ENCODE measurements around the gene TMEM117. TPM values are rescaled to one million over a fixed set of nuclear protein-coding genes. Genes with fewer than 3 reads are reported as not detected.

Gene TMEM117
- total and polyA plus RNA-seq, 2 donors (not counting 3 experiments of a cell fraction or from before 2014, with no cell fraction given) = 1.2 to 3.8 TPM

- Histone ChIP-seq H3K4me1 (ENCODE audit: control insufficient read depth, extremely low read depth, insufficient read depth, low read length) (no peaks in the 10 kb centered on the region), H3K9me3 (replicated peaks; ENCODE audit: control insufficient read depth, insufficient read depth, low read length) (no peaks in the 10 kb centered on the region), H3K27me3 (ENCODE audit: control insufficient read depth in 2 of 2, insufficient read depth in 2 of 2, low read length in 2 of 2) (no peaks in the 10 kb centered on the region), H3K79me2 (ENCODE audit: control insufficient read depth, insufficient read depth, low read length) (no peaks in the 10 kb centered on the region), H3K36me3 (ENCODE audit: control insufficient read depth in 2 of 2, extremely low read depth in 1 of 2, insufficient read depth in 2 of 2, low read length in 2 of 2) (no peaks in the 10 kb centered on the region), H2AFZ (ENCODE audit: low read depth, low read length) (no peak overlapping the region), H4K20me1 (replicated peaks; ENCODE audit: control insufficient read depth, extremely low read depth, insufficient read depth, low read length) (no peaks in the 10 kb centered on the region), H3K27ac (ENCODE audit: insufficient read depth, low read depth, low read length) (no peak overlapping the region), H3K4me2 (ENCODE audit: insufficient read depth, low read length) (no peak overlapping the region), H3K9me1 (replicated peaks; ENCODE audit: control insufficient read depth, extremely low read depth, insufficient read depth, low read length) (no peaks in the 10 kb centered on the region), H3K4me3 (replicated peaks in 1 of 3; ENCODE audit: insufficient read depth in 1 of 3, low read depth in 1 of 3, low read length in 3 of 3) (no peak overlapping the region), H3K9ac (replicated peaks; ENCODE audit: extremely low read depth, insufficient read depth, low read length) (no peak overlapping the region)
- dilution Hi-C loops (cut with MboI; ENCODE audit: extremely low pct_ligation_motif_present, low sequenced_read_pairs) = no loop called here
- DNase-seq (ENCODE audit: low read depth, low spot score) = no peak
- TF ChIP-seq POLR2AphosphoS5 (IDR thresholded peaks at IDR 0.05; ENCODE audit: insufficient read depth, low read depth, low read length) = no peak
- TF ChIP-seq JUN (IDR thresholded peaks at IDR 0.05; ENCODE audit: borderline replicate concordance, insufficient read depth, insufficient read length, low read depth) = no peak
- TF ChIP-seq CTCF (IDR thresholded peaks at IDR 0.05; ENCODE audit: extremely low read depth in 1 of 2, insufficient read depth in 1 of 2, low read depth in 1 of 2, low read length in 2 of 2) = no peak
- TF ChIP-seq POLR2A (IDR thresholded peaks at IDR 0.05; ENCODE audit: low read depth, low read length) = no peak
- no peak for TF ChIP-seq EZH2 (IDR thresholded peaks at IDR 0.05; ENCODE audit: borderline replicate concordance, low read depth, low read length, severe bottlenecking)
- no peak for TF ChIP-seq GATA2 (IDR thresholded peaks at IDR 0.05; ENCODE audit: insufficient read depth, insufficient read length, low read depth, low read length)
- intact Hi-C loops (cut with micrococcal nuclease) = no loop called here
- ChIA-PET CTCF (no interaction called here), POLR2A (no interaction called here)
- BruUV-seq (replicated peaks) = no TSS peak
- FAIRE-seq = no peak
Measured at GRCh38 chr12:44154128-44154527, 318.2 kb downstream of the TMEM117 start.

- H3K36me3 ChIP-seq (ENCODE audit: control insufficient read depth in 2 of 2, extremely low read depth in 1 of 2, insufficient read depth in 2 of 2, low read length in 2 of 2) = no peaks in the 10 kb centered on the region
- POLR2A ChIA-PET = no interaction called here
- no peaks in the 10 kb centered on the region for H3K79me2 ChIP-seq (ENCODE audit: control insufficient read depth, insufficient read depth, low read length)
- intact Hi-C loops (cut with micrococcal nuclease) = no loop called here
- CTCF ChIA-PET = no interaction called here
- no peaks in the 10 kb centered on the region for H3K4me1 ChIP-seq (ENCODE audit: control insufficient read depth, extremely low read depth, insufficient read depth, low read length)
- H3K4me2 ChIP-seq (ENCODE audit: insufficient read depth, low read length) = no peak overlapping the region
- no peak for FAIRE-seq
- dilution Hi-C loops (cut with MboI; ENCODE audit: extremely low pct_ligation_motif_present, low sequenced_read_pairs) = no loop called here
- TF ChIP-seq MAX (IDR thresholded peaks at IDR 0.05; ENCODE audit: insufficient read depth, insufficient read length) (no peak), POLR2A (IDR thresholded peaks at IDR 0.05; ENCODE audit: low read depth, low read length) (no peak), EZH2 (IDR thresholded peaks at IDR 0.05; ENCODE audit: borderline replicate concordance, low read depth, low read length, severe bottlenecking) (no peak), CTCF (IDR thresholded peaks at IDR 0.05; ENCODE audit: extremely low read depth in 1 of 2, insufficient read depth in 1 of 2, low read depth in 1 of 2, low read length in 2 of 2) (no peak), POLR2AphosphoS5 (IDR thresholded peaks at IDR 0.05; ENCODE audit: insufficient read depth, low read depth, low read length) (no peak), FOS (IDR thresholded peaks at IDR 0.05; ENCODE audit: borderline replicate concordance, insufficient read depth, low read length) (no peak), JUN (IDR thresholded peaks at IDR 0.05; ENCODE audit: borderline replicate concordance, insufficient read depth, insufficient read length, low read depth) (no peak)
- no TSS peak for BruUV-seq (replicated peaks)
- DNase-seq (ENCODE audit: low read depth, low spot score) = no peak
- H3K27ac ChIP-seq (ENCODE audit: insufficient read depth, low read depth, low read length) = no peak overlapping the region
- no peaks in the 10 kb centered on the region for H3K9me3 ChIP-seq (replicated peaks; ENCODE audit: control insufficient read depth, insufficient read depth, low read length)
- no peak overlapping the region for H2AFZ ChIP-seq (ENCODE audit: low read depth, low read length)
- no peak overlapping the region for H3K9ac ChIP-seq (replicated peaks; ENCODE audit: extremely low read depth, insufficient read depth, low read length)
- H3K27me3 ChIP-seq (ENCODE audit: control insufficient read depth in 2 of 2, insufficient read depth in 2 of 2, low read length in 2 of 2) = no peaks in the 10 kb centered on the region
- no peaks in the 10 kb centered on the region for H4K20me1 ChIP-seq (replicated peaks; ENCODE audit: control insufficient read depth, extremely low read depth, insufficient read depth, low read length)
- no peaks in the 10 kb centered on the region for H3K9me1 ChIP-seq (replicated peaks; ENCODE audit: control insufficient read depth, extremely low read depth, insufficient read depth, low read length)
- H3K4me3 ChIP-seq (replicated peaks in 1 of 3; ENCODE audit: insufficient read depth in 1 of 3, low read depth in 1 of 3, low read length in 3 of 3) = no peak overlapping the region
Measured at GRCh38 chr12:44155358-44155757, 319.5 kb downstream of the TMEM117 start.

All from endothelial cell of umbilical vein (primary cell).